HL-60 (cell line): ENCODE data around the gene TNFRSF1B.

Experiments used
- POLR2AphosphoS5 ChIP-seq: IDR thresholded peaks from 2 replicates; pipeline ENCODE4 v1.6.1; 2012; ENCODE audit warnings: low read depth
- SPI1 ChIP-seq: IDR thresholded peaks from 2 replicates; pipeline ENCODE4 v1.6.1; 2012; ENCODE audit warnings: low read depth, mild to moderate bottlenecking, borderline replicate concordance
- TF ChIP-seq, protein P1 (sequence below): IDR thresholded peaks from one replicate; pipeline ENCODE4 v1.5.1; 2011; ENCODE audit warnings: low read length, control low read depth, inconsistent platforms; ENCODE audit not compliant: insufficient read depth
- TF ChIP-seq, protein P2 (sequence below): IDR thresholded peaks from 2 replicates; pipeline ENCODE4 v1.6.1; 2012; ENCODE audit warnings: low read depth; ENCODE audit not compliant: insufficient replicate concordance

DNA sequence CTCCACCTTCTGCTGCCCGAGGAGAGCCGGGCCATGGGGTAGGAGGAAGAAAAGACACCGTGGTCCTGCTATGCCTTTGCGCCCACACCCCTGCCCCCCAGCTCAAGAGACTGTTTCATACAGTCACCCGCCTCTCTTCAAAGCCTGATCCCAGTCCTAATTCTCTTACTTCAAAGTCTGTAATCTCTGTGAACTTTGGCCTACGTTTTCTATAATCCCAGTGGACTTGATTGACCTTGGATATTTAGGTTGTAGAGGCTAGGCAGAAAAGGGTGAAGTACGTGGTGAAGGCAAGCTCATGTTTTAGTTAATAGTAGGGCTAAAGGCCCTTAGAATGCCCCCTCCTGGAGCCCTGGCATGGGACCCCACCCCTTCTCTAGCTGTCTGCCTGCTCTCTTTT is 91.5 kb downstream of the TNFRSF1B start:
- TF ChIP-seq, protein P1, sequence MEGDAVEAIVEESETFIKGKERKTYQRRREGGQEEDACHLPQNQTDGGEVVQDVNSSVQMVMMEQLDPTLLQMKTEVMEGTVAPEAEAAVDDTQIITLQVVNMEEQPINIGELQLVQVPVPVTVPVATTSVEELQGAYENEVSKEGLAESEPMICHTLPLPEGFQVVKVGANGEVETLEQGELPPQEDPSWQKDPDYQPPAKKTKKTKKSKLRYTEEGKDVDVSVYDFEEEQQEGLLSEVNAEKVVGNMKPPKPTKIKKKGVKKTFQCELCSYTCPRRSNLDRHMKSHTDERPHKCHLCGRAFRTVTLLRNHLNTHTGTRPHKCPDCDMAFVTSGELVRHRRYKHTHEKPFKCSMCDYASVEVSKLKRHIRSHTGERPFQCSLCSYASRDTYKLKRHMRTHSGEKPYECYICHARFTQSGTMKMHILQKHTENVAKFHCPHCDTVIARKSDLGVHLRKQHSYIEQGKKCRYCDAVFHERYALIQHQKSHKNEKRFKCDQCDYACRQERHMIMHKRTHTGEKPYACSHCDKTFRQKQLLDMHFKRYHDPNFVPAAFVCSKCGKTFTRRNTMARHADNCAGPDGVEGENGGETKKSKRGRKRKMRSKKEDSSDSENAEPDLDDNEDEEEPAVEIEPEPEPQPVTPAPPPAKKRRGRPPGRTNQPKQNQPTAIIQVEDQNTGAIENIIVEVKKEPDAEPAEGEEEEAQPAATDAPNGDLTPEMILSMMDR, result no peak
- TF ChIP-seq, protein P2, sequence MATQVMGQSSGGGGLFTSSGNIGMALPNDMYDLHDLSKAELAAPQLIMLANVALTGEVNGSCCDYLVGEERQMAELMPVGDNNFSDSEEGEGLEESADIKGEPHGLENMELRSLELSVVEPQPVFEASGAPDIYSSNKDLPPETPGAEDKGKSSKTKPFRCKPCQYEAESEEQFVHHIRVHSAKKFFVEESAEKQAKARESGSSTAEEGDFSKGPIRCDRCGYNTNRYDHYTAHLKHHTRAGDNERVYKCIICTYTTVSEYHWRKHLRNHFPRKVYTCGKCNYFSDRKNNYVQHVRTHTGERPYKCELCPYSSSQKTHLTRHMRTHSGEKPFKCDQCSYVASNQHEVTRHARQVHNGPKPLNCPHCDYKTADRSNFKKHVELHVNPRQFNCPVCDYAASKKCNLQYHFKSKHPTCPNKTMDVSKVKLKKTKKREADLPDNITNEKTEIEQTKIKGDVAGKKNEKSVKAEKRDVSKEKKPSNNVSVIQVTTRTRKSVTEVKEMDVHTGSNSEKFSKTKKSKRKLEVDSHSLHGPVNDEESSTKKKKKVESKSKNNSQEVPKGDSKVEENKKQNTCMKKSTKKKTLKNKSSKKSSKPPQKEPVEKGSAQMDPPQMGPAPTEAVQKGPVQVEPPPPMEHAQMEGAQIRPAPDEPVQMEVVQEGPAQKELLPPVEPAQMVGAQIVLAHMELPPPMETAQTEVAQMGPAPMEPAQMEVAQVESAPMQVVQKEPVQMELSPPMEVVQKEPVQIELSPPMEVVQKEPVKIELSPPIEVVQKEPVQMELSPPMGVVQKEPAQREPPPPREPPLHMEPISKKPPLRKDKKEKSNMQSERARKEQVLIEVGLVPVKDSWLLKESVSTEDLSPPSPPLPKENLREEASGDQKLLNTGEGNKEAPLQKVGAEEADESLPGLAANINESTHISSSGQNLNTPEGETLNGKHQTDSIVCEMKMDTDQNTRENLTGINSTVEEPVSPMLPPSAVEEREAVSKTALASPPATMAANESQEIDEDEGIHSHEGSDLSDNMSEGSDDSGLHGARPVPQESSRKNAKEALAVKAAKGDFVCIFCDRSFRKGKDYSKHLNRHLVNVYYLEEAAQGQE, result no peak
- no peak for TF ChIP-seq POLR2AphosphoS5
- TF ChIP-seq SPI1, result no peak
